ENCODE data around the gene DCAF15.

Gene DCAF15

DNA sequence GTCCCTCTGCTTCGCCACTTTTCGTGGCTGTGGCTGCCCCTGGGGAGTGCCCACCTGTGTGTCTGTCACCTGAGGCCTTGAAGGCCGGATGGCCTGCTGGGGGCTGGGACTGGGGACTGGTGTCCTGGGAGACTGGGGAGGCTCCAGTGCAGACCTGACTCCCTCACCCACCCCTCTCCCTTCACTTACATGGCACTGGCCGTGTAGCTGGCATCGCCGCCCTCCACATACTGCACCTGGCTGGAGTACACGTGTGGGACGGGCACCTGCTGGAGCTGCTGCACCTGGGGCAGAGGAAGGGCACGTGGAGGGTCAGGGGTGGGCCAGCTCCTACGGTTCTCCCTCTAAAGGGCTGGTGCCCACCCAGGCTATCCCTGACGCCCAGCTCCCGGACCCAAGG is 25.5 kb downstream of the DCAF15 start:
- DNase-seq (ENCODE audit: low spot score) = no peak

- DNase-seq (ENCODE audit: low spot score) = peak; percentile 10
Measured at GRCh38 chr19:13978351-13979243, 26.3 kb downstream of the DCAF15 start.

DNA sequence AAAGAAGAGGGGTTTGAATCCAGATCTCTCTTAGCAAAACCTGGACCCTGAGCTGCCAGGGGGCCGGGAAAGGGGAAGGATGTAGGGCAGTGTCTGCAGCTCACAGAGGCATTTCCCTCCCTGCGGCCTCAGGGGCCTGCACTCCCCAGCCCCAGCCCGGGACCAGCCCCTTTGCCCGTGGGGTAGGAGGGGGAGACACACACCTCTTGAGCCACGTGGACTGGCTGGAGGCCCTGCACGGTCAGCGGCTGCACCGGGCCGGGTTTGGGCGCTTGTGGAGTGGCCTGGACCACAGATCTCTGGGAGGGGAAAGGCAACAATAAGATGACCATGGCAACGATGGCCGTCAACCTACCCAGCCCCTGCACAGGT is 26.9 kb downstream of the DCAF15 start:
- no peak for DNase-seq (ENCODE audit: low spot score)

- no peak for DNase-seq (ENCODE audit: low spot score)
Measured at GRCh38 chr19:13979686-13980085, 27.4 kb downstream of the DCAF15 start.

DNA sequence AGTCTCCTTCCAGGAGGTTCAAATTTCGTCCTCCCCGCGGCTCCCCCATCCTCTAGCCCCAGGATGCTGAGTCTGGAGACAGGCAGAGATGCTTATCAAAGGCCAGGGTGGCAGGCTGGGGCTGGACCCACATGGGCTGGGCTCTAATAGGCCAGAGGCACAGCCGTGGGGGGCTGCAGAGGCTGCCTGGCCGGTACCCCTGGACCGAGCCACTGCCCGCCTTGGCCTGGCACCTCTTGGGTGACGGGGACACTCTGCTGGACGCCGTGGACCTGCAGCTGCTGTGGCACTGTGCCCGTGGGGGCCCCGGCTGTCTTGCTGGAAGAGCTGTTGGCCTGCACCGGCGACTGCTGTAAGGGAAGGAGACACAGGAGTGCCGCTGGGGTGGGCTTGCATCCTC is 28.0 kb downstream of the DCAF15 start:
- no peak for DNase-seq (ENCODE audit: low spot score)

DNA sequence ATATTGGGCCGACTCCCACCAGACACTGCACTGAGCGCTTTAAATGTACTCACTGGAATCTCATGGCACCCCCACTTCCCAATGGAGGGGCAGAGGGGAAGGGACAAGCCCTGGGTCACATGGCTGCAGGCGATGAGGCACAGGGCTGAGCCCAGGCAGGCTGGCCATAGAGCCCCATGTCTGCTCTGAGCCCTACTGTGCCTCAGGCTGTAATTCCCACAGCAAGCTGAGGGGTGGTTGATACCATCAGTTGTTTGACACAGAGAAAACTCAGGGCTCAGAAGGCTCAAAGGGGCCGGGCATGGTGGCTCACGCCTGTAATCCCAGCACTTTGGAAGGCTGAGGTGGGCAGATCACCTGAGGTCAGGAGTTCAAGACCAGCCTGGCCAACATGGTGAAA is 28.7 kb downstream of the DCAF15 start:
- DNase-seq (ENCODE audit: low spot score) = no peak

- DNase-seq (ENCODE audit: low spot score) = no peak
Measured at GRCh38 chr19:13981467-13981866, 29.2 kb downstream of the DCAF15 start.

GRCh38 chr19:13981988-13982501 is 29.7 kb downstream of the DCAF15 start:
- DNase-seq (ENCODE audit: low spot score) = no peak

- DNase-seq (ENCODE audit: low spot score) = no peak
Measured at GRCh38 chr19:13982773-13983172, 30.5 kb downstream of the DCAF15 start.

DNA sequence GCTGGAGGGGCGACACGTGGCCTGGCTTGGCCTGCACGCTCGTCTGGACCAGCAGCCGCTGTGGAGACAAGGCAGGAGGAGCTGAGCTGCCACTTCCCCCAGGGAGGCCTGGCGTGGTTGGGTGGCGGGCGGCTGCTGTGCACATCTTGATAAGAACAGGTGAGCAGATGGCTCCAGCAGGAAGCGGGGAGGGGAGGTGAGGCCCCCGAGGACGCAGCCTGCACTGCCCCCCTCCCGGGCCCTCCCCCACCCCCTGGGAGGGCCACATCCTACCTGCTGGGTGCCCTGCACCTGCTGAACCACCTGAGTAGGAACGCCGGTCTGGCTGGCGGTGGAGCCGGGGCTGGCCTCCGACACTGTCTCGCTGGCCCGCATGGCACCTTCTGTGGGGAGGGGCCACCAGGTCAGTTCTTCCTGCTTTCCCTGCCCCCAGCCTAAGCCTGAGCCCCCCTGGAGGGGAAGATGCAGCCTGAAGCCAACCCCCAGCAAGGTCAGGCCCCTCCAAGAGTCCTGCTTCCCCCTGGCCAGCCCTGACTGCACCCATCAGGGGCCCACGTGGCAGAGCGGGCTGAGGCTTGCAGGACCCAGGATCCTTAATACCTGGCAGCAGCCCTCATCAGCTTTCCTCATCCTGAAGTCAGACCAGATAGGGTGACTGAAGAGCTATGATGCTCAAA is 31.0 kb downstream of the DCAF15 start:
- no peak for DNase-seq (ENCODE audit: low spot score)

- DNase-seq (ENCODE audit: low spot score) = no peak
Measured at GRCh38 chr19:13984186-13984585, 31.9 kb downstream of the DCAF15 start.

DNA sequence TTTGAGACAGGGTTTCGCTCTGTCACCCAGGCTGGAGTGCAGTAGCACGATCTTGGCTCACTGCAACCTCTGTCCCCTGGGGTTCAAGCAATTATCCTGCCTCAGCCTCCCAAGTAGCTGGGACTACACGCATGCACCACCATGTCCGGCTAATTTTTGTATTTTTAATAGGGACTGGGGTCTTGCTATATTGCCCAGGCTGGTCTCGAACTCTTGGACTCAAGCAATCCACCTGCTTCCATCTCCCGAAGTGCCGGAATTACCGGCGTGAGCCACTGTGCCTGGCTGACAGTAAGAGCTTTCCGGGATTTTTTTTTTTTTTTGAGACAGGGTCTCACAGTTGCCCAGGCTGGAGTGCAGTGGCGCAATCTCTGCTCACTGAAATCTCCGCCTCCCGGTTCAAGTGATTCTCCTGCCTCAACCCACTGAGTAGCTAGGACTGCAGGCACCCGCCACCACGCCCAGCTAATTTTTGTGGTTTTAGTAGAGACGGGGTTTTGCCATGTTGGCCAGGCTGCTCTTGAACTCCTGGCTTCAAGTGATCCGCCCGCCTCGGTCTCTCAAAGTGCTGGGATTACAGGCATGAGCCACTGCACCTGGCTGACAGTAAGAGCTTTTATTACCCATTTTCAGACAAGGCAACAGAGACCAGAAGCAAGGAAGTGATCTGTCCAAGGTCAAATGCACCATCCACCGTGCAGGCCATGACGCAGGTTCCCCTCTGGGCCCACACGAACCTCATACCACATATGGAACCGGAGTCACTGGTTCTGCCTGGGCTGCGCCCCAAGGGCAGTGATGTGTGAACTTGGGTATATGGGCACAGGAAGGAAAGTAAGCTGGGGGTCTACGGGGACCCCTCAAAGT is 32.8 kb downstream of the DCAF15 start:
- no peak for DNase-seq (ENCODE audit: low spot score)

DNA sequence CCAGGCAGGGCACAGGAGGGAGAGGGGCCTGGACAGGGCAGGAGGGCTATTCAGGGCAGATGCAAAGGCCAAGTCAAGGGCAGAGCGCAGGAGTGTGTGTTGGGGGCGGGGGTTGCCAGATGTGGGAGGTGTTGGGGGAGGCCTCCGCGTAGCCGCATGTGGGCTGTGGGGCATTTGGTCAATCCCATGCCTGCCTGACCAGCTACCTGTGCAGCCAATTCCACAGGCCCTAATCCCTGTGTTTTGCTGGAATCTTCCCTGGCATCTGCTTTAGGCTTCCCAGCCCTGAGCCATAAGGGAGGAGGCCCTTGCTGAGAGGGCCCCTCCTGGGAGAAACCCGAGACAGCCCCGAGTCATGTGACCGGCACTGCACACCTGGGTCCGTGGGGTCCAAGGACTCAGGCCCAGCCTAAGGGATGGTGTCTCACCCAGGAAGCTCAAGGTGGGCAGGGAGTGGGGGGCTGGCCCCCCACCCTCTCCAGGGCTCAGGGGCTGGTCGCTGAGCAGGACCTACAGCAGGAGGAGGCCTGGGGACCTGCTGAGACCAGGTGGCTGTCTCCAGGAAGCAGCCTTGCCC is 33.5 kb downstream of the DCAF15 start:
- no peak for DNase-seq (ENCODE audit: low spot score)

- peak; percentile 99 for DNase-seq (ENCODE audit: low spot score)
Measured at GRCh38 chr19:13986348-13986904, 34.1 kb downstream of the DCAF15 start.

DNA sequence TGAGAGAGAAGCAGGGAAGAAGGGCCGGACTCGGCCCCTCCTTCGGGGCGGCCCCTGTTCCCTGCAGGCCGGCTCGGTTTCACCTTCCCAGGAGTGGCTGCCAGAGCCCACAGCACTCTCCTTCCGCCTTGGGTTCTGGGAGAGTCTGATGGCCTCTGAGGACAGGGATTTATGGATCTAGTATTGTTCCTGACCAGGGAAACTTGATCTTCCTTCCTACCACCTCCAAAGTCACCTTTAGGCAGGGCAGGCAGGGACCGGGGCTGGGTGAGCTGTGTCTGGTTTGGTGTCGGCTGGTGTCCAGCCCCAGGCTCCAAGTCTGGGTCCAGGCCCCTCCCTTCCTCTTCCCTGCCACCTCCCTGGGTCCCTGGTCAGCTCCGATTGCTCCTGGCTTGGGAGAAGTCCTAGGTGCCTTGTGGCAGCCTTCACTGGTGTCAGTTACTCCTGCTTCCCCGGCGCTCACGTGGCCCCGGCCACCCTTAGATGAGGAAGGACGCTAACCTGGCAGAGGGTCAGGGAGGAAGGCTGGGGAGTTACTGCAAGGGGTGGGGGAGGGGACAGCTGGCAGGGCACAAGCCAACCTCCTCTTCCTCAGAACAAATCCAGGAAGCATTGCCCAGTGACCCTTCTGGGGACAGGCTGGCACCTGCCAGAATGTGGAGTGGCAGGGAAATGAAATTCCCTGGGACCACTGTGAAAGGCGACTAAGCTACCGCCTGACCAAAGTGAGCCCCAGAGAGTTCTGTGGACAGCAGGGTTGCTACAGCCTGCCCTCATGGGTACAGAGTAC is 35.0 kb downstream of the DCAF15 start:
- DNase-seq (ENCODE audit: low spot score) = no peak

DNA sequence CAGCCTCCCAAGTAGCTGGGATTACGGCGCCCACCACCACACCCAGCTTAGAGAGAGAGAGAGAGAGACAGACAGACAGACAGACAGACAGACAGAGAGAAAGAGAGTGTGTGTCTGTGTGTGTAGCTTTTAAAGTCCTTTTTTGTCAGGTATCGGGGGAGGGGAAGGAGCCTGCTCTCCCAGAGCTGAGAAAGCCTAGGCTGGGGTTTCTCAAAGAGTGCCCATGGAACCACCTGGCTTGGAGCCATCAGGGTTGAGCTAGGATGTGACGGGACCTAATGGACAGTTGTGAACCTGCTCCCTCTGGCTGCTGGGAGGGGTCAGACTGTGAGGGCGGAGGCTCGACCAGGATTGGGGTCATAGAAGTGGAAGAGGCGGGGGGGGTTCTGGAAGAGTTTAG is 37.2 kb downstream of the DCAF15 start:
- DNase-seq (ENCODE audit: low spot score) = no peak

DNA sequence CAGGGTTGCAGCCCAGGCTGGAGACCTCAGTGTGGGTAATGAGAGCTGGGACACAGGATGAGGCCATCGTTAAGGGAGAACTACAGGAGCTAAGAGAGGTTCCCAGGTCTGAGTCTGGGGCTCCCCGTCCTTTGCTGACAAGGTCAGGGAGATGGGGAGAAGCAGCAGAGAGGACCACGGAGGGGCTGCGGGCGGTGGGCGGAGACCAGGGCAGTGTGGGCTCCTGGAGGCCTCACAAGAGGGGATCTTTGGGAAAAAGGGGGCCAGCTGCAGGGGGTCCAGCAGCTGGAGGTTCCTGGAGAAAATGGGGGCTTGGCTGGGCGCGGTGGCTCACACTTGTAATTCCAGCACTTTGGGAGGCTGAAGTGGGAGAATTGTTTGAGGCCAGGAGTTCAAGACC is 37.8 kb downstream of the DCAF15 start:
- no peak for DNase-seq (ENCODE audit: low spot score)

DNA sequence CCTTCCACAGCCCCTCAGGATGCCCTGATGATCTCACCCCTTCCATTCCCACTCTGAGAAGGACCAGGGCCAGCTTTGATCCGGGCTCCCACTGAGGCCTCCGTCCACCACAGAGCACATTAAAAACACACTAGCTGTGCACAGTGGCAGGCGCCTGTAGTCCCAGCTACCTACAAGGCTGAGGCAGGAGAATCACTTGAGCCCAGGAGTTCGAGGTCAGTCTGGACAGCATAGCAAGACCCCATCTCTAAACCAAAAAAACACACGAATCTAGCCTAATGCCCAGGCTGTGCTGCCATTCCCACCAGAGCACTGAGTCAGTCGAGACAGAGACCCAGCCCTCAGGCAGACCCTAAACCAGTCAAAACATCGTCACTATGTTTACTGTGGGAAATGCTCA is 39.7 kb downstream of the DCAF15 start:
- no peak for DNase-seq (ENCODE audit: low spot score)

GRCh38 chr19:13993590-13994300 is 41.4 kb downstream of the DCAF15 start:
- DNase-seq (ENCODE audit: low spot score) = no peak

DNA sequence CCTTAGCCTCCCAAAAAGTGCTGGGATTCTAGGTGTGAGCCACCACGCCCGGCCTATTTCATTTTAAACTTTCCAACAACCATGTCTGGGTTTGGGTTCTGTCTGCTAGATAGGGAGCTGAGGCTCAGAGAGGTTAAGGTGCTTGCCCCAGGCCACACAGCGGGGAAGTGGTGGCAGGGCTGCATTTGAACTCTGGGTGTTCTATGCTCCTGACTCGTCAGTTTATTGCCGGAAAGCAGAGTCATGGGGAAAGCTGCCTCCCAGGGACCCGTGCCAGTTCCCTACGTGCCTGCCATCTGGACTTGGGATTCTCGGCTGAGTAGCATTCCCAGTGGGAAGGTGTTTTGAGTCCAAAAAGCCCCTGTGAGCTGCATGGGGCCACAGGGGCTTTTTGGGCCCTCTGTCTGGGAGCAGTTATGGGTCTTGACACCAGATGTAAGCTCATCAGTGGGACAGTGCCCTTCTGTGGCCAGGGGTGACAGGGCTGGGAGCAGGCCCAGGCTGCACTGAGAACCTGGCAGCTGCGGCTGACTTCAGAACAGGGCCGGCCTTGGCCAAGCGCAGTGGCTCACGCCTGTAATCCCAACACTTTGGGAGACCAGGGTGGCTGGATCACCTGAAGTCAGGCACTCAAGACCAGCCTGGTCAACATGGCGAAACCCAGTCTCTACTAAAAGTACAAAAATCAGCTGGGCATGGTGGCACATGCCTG is 42.9 kb downstream of the DCAF15 start:
- no peak for DNase-seq (ENCODE audit: low spot score)
